HCT116 (cell line): ENCODE data around the gene VGF. TPM values are rescaled to one million over a fixed set of nuclear protein-coding genes. Genes with fewer than 3 reads are reported as not detected.

Source experiments
- ATAC-seq: fragments of 200-7000 bp; cut with Tn5 transposase; 2 replicates; pipeline ENCODE4 v1.9.1; 2020; ENCODE audit warnings: mild to moderate bottlenecking, moderate library complexity
- BruUV-seq: library from RNA; stranded (reverse); fragments of 400-500 nt; replicated peaks from 2 replicates; lab custom pipeline; 2021; lab: Mats Ljungman, UMichigan
- CTCF ChIA-PET: fragments of 300-600 bp; sonication (Branson Sonifier 250); formaldehyde crosslinking; loops from one replicate; lab custom pipeline; 2021; ENCODE audit warnings: antibody characterized with exemption; lab: Charles Lee
- POLR2A ChIA-PET: fragments of 300-600, 350-600 bp; sonication (Branson Sonifier 250); formaldehyde crosslinking; loops from one replicate; lab custom pipeline; 2021; ENCODE audit warnings: antibody characterized with exemption; lab: Charles Lee
- RAD21 ChIA-PET, 2 experiments: fragments of 300-600 bp; sonication (Branson Sonifier 250); formaldehyde crosslinking; loops; one replicate each; lab custom pipeline; 2023; ENCODE audit warnings: low total read pairs in 2 of 2; ENCODE audit not compliant: uncharacterized antibody in 2 of 2, unreplicated experiment in 2 of 2, low non-redundant PET in 1 of 2; lab: Charles Lee
- DNase-seq: peaks from one replicate; pipeline ENCODE4 v3.0.0-alpha.2; 2010; ENCODE audit warnings: low read depth, low spot score
- H2AFZ ChIP-seq: fragments of 200-600 bp; shearing (Covaris generic), sonication (generic); 2 replicates; pipeline ENCODE4 v1.6.1; 2017; ENCODE audit warnings: low read depth, mixed run types, mixed read lengths, antibody characterized with exemption, low read length; ENCODE audit not compliant: poor library complexity, severe bottlenecking
- H3K27ac ChIP-seq: 2 replicates; pipeline ENCODE4 v1.5.1; 2012; ENCODE audit warnings: low read depth, low read length
- H3K27me3 ChIP-seq: fragments of 200-600 bp; sonication (generic); 2 replicates; pipeline ENCODE4 v1.6.1; 2016; ENCODE audit warnings: mixed run types, low read length, mixed read lengths; ENCODE audit not compliant: insufficient read depth
- H3K36me3 ChIP-seq, 2 experiments: fragments of 200-500 bp in 1 of 2; fragments of 200-600 bp in 1 of 2; sonication (Bioruptor generic) in 1 of 2; sonication (generic) in 1 of 2; 2 replicates each; pipeline versions ENCODE4 v1.5.1 to v1.6.1; 2014 to 2016; ENCODE audit warnings: low read length in 2 of 2, inconsistent platforms in 1 of 2, mixed read lengths in 1 of 2, mixed run types in 1 of 2; ENCODE audit not compliant: insufficient read depth in 2 of 2, control insufficient read depth in 1 of 2
- H3K4me1 ChIP-seq, 2 experiments: fragments of 200-600 bp in 1 of 2; sonication (generic) in 1 of 2; 2 replicates each; pipeline versions ENCODE4 v1.5.1 to v1.6.1; 2012 to 2017; ENCODE audit warnings: low read length in 2 of 2, inconsistent platforms in 1 of 2, mild to moderate bottlenecking in 1 of 2, mixed read lengths in 1 of 2, mixed run types in 1 of 2, moderate library complexity in 1 of 2; ENCODE audit not compliant: insufficient read depth in 2 of 2, control insufficient read depth in 1 of 2
- H3K4me2 ChIP-seq: fragments of 200-600 bp; sonication (generic); 2 replicates; pipeline ENCODE4 v1.6.1; 2017; ENCODE audit warnings: mixed run types, low read length, mixed read lengths
- H3K4me3 ChIP-seq, 2 experiments: fragments of 200-600 bp in 1 of 2; sonication (generic) in 1 of 2; replicated peaks in 1 of 2; 2 replicates each; pipeline ENCODE4 v1.5.1; 2011 to 2016; ENCODE audit warnings: low read length in 2 of 2, control low read depth in 1 of 2, low read depth in 1 of 2, mild to moderate bottlenecking in 1 of 2, mixed read lengths in 1 of 2, mixed run types in 1 of 2
- H3K79me2 ChIP-seq: fragments of 200-600 bp; sonication (generic); 2 replicates; pipeline ENCODE4 v1.6.1; 2017; ENCODE audit warnings: mild to moderate bottlenecking, mixed run types, low read length, moderate library complexity, mixed read lengths; ENCODE audit not compliant: insufficient read depth
- H3K9ac ChIP-seq: fragments of 200-600 bp; sonication (generic); 2 replicates; pipeline ENCODE4 v1.6.1; 2016; ENCODE audit warnings: low read length, mixed read lengths
- H3K9me2 ChIP-seq: fragments of 200-600 bp; sonication (generic), shearing (Covaris generic); 2 replicates; pipeline ENCODE4 v1.6.1; 2017; ENCODE audit warnings: mixed run types, mild to moderate bottlenecking, moderate library complexity; ENCODE audit not compliant: insufficient read depth
- H3K9me3 ChIP-seq, 2 experiments: fragments of 200-500 bp in 1 of 2; fragments of 200-600 bp in 1 of 2; sonication (Bioruptor generic) in 1 of 2; sonication (generic) in 1 of 2; 2 replicates each; pipeline ENCODE4 v1.6.1; 2014 to 2017; ENCODE audit warnings: low read length in 2 of 2, mixed read lengths in 2 of 2, inconsistent platforms in 1 of 2, low read depth in 1 of 2, mild to moderate bottlenecking in 1 of 2, mixed run types in 1 of 2, moderate library complexity in 1 of 2; ENCODE audit not compliant: control insufficient read depth in 1 of 2, insufficient read depth in 1 of 2
- H4K20me1 ChIP-seq: fragments of 200-600 bp; sonication (generic), shearing (Covaris generic); 2 replicates; pipeline ENCODE4 v1.6.1; 2017; ENCODE audit warnings: mixed run types, mild to moderate bottlenecking, moderate library complexity; ENCODE audit not compliant: insufficient read depth
- CBX3 ChIP-seq: IDR thresholded peaks from 2 replicates; pipeline ENCODE4 v1.6.1; 2012; ENCODE audit warnings: low read depth
- CEBPB ChIP-seq: IDR thresholded peaks from 2 replicates; pipeline ENCODE4 v1.6.1; 2012; ENCODE audit warnings: low read depth
- CTCF ChIP-seq, 3 experiments: fragments of 200-600 bp in 1 of 3; sonication (generic) in 1 of 3; IDR thresholded peaks in 2 of 3; conservative IDR thresholded peaks in 1 of 3; 2 replicates each; pipeline ENCODE4 v1.5.1; 2012 to 2017; ENCODE audit warnings: low read depth in 2 of 3, low read length in 2 of 3, antibody characterized with exemption in 1 of 3, borderline replicate concordance in 1 of 3, control low read depth in 1 of 3, mild to moderate bottlenecking in 1 of 3, mixed read lengths in 1 of 3, mixed run types in 1 of 3, moderate library complexity in 1 of 3; ENCODE audit not compliant: insufficient read depth in 1 of 3
- EGR1 ChIP-seq: IDR thresholded peaks from 2 replicates; pipeline ENCODE4 v1.6.1; 2012; ENCODE audit warnings: low read depth
- EZH2 ChIP-seq: fragments of 200-600 bp; sonication (generic); IDR thresholded peaks from 2 replicates; pipeline ENCODE4 v1.6.1; 2017; ENCODE audit warnings: antibody characterized with exemption, mixed run types
- JUND ChIP-seq: IDR thresholded peaks from 2 replicates; pipeline ENCODE4 v1.6.1; 2012
- POLR2AphosphoS5 ChIP-seq: IDR thresholded peaks from 2 replicates; pipeline ENCODE4 v1.6.1; 2011; ENCODE audit warnings: mild to moderate bottlenecking, low read depth, low read length, moderate library complexity
- RAD21 ChIP-seq: IDR thresholded peaks from 2 replicates; pipeline ENCODE4 v1.6.1; 2012; ENCODE audit warnings: low read depth, mild to moderate bottlenecking
- REST ChIP-seq: IDR thresholded peaks from 2 replicates; pipeline ENCODE4 v1.6.1; 2012; ENCODE audit warnings: low read depth
- SRF ChIP-seq: IDR thresholded peaks from 2 replicates; pipeline ENCODE4 v1.6.1; 2012; ENCODE audit warnings: low read depth
- TCF7L2 ChIP-seq: IDR thresholded peaks from 2 replicates; pipeline ENCODE4 v1.7.0; 2011; ENCODE audit warnings: borderline replicate concordance, inconsistent platforms; ENCODE audit not compliant: insufficient read depth, insufficient read length; ENCODE audit errors: extremely low read depth
- YY1 ChIP-seq: IDR thresholded peaks from 2 replicates; pipeline ENCODE4 v1.6.1; 2011; ENCODE audit warnings: low read length, low read depth, moderate library complexity, mild to moderate bottlenecking; ENCODE audit not compliant: insufficient replicate concordance; ENCODE audit errors: extremely low read depth
- ZBTB33 ChIP-seq: IDR thresholded peaks from 2 replicates; pipeline ENCODE4 v1.6.1; 2011; ENCODE audit warnings: mild to moderate bottlenecking, low read length, moderate library complexity; ENCODE audit not compliant: insufficient replicate concordance; ENCODE audit errors: extremely low read depth
- ZFX ChIP-seq: fragments of 450-650 bp; IDR thresholded peaks from 2 replicates; pipeline ENCODE4 v1.6.1; 2017
- intact Hi-C: fragments of 100-400 bp; cut with micrococcal nuclease; formaldehyde crosslinking; loops from 2 replicates; pipeline ENCODE4 v1.10.0; 2022
- total RNA-seq: library from RNA; stranded (reverse); gene quantifications from one replicate; pipeline ENCODE4 v1.2.1, GENCODE V29; 2021; ENCODE audit not compliant: unreplicated experiment

The VGF gene
- total RNA-seq, 1 experiment from 2014 or later = 43.2 TPM

- H3K27ac ChIP-seq = no peak overlapping the region
- intact Hi-C loops = no loop called here
- H3K27me3 ChIP-seq = no peaks in the 10 kb centered on the region
- DNase-seq (no peak), ATAC-seq (no peak)
- CTCF ChIA-PET = no interaction called here
- peaks cover 18% of the 10 kb centered on the region for H3K79me2 ChIP-seq
- TF ChIP-seq EZH2 = no peak
- no peak for TF ChIP-seq RAD21
- no peak for TF ChIP-seq EGR1
- no peak for TF ChIP-seq POLR2AphosphoS5
- TF ChIP-seq JUND = no peak
- no peak for TF ChIP-seq TCF7L2
- no peak for TF ChIP-seq ZBTB33
- TF ChIP-seq CEBPB = no peak
- no peak for TF ChIP-seq CTCF (IDR thresholded peaks at IDR 0.05 in 2 of 3, conservative IDR thresholded peaks at IDR 0.05 in 1 of 3; ENCODE audit: borderline replicate concordance in 1 of 3, insufficient read depth in 1 of 3, low read depth in 2 of 3, low read length in 2 of 3)
- no peak for TF ChIP-seq ZFX
- no peak for TF ChIP-seq CBX3
- TF ChIP-seq REST = no peak
- TF ChIP-seq YY1 = no peak
- no peak for TF ChIP-seq SRF
- H4K20me1 ChIP-seq = no peaks in the 10 kb centered on the region
- POLR2A ChIA-PET = no interaction called here
- no TSS peak for BruUV-seq
- H2AFZ ChIP-seq = no peak overlapping the region
- H3K9ac ChIP-seq = no peak overlapping the region
- H3K36me3 ChIP-seq = peaks cover 8 to 13% of the 10 kb centered on the region in 2 experiments
- no peak overlapping the region for H3K4me2 ChIP-seq
- RAD21 ChIA-PET = interaction anchor here in 1 of 2 experiments (0.6 kb wide), 1 partner anchor 19 kb away, joined by 3 read pairs; no protein-coding TSS in a partner anchor
- H3K9me3 ChIP-seq = no peaks in the 10 kb centered on the region
- H3K9me2 ChIP-seq = no peaks in the 10 kb centered on the region
- H3K4me1 ChIP-seq = peaks cover 0 to 14% of the 10 kb centered on the region in 2 experiments; a peak in 2 of 4 replicates
- H3K4me3 ChIP-seq = no peak overlapping the region
These were observed 46.6 kb upstream of the VGF start for GRCh38 chr7:101212014-101212413.
